ENCODE results near the gene CAPN11.

- TF ChIP-seq POLR2A (IDR thresholded peaks at IDR 0.05) (no peak), CTCF (IDR thresholded peaks at IDR 0.05) (no peak)
Measured at GRCh38 chr6:44158770-44159228, at the start of gene CAPN11.
